Stimulated activated CD8-positive, alpha-beta memory T cell treated with anti-CD3 and anti-CD28 coated beads, Interleukin-2, amount 100 ng/mL, for 1 hour (primary cell): ENCODE measurements around the gene TLR1.

Source experiments
- DNase-seq, 2 donors: peaks; one replicate each; pipeline ENCODE4 v3.0.0-alpha.2; 2020; ENCODE audit warnings: low read depth in 2 of 2

Gene TLR1, protein sequence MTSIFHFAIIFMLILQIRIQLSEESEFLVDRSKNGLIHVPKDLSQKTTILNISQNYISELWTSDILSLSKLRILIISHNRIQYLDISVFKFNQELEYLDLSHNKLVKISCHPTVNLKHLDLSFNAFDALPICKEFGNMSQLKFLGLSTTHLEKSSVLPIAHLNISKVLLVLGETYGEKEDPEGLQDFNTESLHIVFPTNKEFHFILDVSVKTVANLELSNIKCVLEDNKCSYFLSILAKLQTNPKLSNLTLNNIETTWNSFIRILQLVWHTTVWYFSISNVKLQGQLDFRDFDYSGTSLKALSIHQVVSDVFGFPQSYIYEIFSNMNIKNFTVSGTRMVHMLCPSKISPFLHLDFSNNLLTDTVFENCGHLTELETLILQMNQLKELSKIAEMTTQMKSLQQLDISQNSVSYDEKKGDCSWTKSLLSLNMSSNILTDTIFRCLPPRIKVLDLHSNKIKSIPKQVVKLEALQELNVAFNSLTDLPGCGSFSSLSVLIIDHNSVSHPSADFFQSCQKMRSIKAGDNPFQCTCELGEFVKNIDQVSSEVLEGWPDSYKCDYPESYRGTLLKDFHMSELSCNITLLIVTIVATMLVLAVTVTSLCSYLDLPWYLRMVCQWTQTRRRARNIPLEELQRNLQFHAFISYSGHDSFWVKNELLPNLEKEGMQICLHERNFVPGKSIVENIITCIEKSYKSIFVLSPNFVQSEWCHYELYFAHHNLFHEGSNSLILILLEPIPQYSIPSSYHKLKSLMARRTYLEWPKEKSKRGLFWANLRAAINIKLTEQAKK

DNA sequence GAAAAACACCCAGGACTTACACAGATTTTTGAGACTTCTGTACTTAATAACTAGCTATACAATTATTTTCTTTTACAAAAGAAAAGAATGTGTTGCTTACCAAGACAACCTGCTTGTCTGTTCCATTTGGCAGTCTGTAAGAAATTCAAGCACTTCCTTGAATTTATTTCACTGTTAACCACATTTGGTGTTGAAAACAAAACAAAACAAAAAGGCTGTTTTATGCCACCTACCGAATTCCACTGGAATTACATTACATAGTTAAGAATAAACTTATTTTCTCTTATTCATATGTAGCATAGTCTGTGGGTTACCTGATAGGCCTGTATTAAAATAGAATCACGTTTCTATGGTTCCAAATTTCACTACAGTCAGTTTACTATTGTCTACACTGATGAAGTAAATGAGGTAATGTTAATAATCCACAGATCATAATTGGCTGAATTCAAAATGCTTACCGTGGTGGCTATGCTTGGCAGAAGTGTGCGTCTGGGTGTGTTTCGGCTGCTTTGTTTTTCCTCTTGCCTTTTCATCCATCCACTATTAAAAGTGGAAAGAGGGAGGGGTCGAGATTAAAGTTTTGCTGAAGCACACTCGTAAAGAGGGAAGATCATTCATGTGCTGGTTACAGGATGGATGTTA lies at the start of gene TLR1:
Gene TLR1 (minus strand): TSS at position 138 of the 642 bp plus-strand sequence. CDS start 5,960 bp downstream, outside the sequence.
- DNase-seq, result no peak

DNA sequence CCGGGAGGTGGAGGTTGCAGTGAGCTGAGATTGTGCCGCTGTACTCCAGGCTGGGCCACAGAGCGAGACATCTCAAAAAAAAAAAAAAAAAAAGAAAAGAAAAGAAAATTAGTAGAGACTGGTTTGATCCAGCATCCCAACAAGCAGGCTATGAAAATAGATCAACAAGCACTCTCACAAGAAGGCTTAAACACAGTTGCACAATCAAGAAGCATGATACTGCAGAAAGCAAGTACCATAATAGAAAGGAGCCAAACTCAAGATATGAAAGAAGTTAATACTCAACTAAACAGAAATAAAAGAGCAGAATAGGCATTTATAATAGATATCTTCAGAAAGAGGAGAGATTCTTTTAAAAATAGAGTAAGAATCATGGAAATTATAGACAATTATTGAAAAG lies 41.4 kb upstream of the TLR1 start:
- no peak for DNase-seq

DNA sequence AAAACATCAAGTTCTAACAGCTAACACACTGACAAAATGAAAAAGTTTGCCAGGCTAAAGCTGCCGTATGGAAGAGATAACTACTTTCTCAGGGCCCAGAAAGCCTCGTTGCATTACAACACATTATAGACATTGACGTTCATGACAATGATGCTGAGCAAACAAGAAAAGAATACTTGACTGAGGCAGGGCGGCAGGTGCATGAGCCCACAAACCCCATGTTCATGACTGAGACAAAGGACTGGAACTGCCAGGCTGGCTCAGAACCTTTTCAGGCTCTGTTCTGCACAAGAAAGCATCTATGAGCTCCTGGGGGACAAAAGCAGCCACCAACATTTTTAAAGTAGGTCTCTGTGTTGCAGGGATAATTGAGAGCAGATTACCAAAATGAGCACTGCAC lies 38.4 kb upstream of the TLR1 start:
- no peak for DNase-seq

DNA sequence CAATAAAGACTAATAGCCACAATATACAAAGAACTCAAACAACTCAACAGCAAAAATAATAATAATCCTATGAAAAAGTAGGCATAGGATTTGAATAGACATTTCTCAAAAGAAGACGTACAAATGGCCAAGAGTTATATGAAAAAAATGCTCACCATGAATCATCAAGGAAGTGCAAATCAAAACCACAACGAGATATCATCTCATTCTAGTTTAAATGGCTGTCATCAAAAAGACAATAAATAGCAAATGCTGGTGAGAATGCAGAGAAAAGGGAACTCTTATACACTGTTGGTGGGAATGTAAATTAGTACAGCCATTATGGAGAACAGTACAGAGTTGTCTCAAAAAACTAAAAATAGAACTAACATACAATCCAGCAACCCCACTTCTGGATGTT lies 33.3 kb upstream of the TLR1 start:
- DNase-seq, result no peak

DNA sequence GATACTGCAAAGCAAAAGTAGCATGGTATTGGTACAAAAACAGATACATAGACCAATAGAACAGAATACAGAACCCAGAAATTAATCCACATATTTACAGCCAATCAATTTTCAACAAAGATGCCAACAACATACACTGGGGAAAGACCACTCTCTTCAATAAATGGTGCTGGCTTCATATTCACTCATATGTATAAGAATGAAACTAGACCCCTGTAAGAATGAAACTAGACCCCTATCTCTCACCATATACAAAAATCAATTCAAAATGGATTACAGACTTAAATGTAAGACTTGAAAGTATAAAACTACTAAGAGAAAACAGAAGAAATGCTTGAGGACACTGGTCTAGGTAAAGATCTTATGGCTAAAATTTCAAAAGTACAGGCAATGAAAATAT lies 32.7 kb upstream of the TLR1 start:
- no peak for DNase-seq

DNA sequence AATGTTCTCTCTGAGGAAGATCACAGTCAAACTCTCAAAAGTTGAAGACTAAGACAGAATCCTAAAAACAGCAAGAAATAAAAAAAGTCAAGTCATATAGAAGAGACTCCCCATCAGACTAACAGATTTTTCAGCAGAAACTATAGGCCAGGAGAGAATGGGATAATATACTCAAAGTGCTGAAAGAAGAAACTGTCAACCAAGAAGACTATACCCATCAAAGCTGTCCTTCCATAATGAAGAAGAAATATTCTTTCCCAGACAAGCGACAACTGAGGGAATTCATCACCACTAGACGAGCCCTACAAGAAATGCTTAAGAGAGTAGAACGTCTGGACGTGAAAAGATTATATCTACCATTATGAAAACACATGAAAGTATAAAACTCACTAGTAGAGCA lies 30.0 kb upstream of the TLR1 start:
- DNase-seq, result no peak

DNA sequence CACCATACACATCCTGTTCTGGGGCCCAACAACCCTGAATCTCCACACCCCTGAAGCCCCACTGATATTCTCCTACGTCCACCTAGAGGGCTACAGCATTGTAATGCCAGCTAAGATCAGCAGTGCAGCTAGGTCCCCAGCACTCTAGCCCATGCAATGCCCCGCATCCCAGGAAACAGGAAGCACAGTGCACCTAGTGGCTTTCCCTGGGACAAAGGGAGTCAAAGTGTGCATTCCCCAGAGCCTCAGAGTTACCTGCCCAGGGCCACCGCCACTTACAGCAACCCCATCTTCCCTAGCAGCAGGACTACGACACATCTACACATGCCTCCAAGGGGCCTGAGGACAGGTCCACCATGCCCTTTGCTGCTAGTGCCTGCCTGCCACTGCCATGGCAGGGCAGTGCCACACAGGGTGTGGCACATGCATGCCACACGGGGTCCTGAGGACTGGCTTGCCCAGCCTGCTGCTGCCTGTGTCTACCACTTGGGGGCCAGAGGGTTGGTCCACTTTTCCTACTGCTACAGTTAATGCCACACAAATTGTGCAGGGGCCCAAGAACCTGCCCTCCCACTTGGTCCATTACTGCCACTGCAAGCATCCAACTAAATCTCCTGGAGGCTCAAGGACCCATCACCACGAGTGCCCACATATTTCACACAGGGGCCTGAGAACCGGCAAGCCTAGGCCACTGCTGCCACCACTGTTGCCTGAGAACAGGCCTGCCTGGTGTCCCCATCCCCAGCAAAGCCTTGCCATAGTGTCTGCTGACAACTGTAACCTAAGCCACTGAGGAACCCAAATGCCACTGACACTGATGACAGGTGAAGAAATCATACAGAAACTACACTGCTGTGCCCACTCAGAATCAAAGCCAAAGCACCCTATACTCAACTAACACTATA lies 28.3 kb upstream of the TLR1 start:
- no peak for DNase-seq

DNA sequence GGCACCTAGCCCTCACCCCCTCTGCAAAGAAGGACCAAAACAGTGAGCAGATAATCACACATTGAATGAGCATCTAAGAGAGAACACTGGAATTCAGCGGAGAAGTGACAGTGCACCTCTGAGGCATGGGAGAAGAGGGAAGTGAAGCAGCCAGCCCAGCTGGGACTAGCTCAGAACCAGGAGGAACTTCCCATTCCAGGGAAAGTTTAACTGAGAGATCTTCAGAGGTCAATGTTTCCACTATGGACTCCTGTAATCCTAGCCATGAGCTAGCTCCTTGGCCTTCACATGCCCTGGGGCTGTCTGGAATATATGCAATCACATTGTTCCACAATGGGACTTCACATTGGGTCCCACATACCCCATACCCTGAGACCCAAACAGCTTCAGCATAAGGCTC lies 27.6 kb upstream of the TLR1 start:
- DNase-seq, result no peak

DNA sequence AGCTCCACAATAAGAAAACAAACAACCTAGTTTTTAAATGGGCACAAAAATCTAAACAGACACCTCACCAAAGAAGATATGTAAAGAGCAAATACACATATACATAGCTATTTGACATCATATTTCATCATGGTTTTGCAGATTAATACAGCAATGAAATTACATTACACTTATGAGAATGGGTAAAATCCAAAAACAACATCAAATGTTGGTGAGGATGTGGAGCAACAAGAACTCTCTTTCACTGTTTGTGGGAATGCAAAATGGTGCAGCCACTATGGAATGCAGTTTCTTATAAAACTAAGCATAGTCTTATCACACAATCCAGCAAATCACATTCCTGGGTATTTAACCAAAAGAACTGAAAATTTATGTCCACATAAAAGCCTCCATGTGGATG lies 27.1 kb upstream of the TLR1 start:
- no peak for DNase-seq

DNA sequence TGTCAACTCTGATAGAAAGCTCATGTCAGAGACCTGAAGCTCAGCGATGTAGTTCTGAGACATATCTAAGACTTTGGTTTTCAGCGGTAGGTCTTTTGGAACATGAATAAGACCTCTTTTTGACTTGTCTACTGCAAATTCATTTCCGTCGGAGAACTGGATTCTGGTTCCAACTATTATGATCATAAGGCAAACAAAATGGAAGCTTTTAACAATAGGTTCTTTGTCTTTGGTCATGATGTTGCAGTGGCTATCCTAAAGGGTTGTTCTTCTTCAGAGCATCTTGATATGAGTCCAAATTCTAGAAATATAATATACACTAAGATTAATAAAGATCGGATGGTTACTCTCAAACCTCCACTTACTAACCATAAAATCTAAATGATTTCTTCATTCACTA lies 24.6 kb upstream of the TLR1 start:
- no peak for DNase-seq

DNA sequence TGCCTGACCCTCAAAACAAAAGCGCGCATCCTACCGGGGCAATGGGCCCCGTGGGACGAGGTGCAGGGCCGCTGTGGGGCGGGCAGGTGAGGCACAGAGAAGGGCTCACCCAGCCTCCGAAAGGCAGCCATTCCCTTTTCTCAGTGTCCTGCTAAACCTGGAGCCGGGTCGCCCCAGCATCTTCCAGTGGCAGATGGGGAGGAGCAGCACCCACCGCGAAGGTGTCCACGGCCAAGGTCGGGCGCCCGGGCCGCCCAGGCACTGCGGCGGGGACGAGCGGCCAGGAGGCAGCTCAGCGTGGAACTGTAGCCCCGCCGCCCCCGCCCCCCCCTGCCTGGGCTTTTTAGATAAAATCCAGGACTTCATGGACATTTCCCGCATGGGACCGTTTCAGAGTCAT lies 19.2 kb upstream of the TLR1 start:
- DNase-seq, result no peak

DNA sequence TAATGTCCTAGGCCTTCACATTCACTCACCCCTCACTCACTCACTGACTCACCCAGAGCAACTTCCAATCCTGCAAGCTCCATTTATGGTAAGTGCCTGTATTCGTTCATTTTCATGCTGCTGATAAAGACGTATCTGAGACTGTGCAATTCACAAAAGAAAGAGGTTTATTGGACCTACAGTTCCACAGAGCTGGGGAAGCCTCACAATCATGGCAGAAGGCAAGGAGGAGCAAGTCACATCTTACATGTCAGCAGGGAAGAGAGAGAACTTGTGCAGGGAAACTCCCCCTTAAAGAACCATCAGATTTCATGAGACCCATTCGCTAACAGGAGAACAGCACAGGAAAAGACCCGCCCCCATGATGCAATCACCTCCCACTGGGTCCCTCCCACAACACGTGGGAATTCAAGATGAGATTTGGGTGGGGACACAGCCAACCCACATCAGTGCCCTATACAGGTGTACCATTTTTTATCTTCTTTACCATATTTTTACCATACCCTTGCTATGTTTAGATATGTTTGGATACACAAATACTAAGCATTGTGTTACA lies 18.2 kb upstream of the TLR1 start:
- no peak for DNase-seq

DNA sequence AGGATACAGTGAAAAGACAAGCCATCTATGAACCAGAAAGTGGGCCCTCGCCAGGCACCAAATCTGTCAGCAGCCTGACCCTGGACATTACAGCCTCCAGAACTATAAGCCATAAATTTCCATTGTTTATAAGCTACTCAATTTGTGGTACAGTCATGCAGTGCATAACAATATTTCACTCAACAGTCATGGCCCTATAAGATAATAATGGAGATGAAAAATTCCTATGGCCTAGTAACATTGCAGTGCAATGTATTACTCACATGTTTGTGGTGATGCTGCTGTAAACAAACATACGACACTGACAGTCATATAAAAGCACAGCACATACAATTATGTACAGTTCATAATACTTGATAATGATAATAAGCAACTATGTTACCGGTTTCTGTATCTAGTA lies 17.1 kb upstream of the TLR1 start:
- DNase-seq, result no peak

DNA sequence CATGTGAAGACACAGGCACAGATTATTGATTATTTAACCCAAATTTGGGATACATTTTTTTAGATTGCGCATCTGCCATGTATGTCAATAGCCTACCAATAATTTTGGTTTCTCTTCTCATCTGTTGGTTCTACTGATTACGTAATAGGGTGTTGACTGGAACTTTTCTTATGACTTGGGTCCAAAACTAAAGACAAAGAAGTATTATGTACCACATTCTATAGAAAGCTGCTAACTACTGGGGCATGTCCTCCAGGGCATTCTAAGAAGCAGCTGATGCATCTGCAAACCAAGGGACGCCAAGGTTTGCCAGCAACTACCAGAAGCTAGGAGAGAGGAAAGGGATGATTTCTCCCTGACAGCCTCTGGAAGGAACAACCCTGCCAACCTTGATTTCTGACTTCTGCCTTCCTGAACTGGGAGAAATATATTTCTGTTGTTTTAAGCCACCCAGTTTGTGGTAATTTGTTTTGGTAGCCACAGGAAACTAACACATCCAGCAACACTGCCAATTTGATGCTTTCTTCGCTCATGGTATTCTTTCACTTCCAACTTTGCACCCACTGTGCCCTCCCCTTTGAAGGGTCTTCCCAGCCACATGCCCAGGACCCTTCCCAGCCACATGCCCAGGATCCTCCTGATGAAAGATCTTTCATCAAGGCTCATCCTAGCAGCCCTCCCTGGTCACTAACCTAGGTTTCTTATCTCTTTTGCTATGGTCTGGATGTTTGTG lies 15.9 kb upstream of the TLR1 start:
- DNase-seq, result no peak

DNA sequence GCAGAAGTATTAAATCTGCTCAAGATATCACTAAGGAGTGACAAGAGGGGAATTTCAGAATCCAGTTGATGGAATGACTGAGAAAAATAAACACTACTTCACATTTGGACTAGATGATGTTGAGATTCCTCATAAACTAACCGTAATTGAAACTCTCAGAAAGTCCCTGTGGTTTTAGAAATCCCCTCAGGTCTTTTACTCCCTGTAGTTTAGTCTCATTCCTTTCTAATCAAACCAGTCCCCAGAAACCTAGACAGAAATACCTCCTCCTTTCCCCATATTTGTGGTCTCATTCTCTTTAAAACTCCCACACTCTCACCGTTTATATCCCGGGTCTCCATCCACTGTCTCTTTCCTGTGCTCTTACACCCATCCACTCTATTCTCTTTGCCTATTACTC lies 15.0 kb upstream of the TLR1 start:
- no peak for DNase-seq

DNA sequence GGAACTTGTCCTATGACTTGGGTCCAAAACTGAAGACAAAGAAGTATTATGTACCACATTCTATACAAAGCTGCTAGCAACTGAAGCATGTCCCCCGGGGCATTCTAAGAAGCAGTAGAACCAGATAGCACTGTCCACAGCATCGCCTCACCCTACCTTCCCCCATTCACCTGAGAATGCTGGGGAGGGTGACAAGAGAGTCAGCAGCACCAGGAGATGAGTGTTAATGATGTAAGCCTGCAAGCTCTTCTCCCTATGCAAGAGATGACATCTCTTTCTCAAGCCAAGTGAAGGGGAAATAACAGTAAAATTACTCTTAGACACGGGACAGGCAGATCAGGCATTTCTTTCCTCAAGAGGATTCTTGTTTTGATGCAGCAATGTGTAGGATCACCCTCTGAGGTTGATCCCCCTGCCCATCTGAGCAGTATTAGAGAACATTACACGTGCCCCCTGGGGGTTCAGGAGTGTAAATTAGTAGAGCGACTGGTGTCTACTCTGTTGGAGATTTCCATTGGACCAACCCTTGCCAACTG lies 13.9 kb upstream of the TLR1 start:
- no peak for DNase-seq

DNA sequence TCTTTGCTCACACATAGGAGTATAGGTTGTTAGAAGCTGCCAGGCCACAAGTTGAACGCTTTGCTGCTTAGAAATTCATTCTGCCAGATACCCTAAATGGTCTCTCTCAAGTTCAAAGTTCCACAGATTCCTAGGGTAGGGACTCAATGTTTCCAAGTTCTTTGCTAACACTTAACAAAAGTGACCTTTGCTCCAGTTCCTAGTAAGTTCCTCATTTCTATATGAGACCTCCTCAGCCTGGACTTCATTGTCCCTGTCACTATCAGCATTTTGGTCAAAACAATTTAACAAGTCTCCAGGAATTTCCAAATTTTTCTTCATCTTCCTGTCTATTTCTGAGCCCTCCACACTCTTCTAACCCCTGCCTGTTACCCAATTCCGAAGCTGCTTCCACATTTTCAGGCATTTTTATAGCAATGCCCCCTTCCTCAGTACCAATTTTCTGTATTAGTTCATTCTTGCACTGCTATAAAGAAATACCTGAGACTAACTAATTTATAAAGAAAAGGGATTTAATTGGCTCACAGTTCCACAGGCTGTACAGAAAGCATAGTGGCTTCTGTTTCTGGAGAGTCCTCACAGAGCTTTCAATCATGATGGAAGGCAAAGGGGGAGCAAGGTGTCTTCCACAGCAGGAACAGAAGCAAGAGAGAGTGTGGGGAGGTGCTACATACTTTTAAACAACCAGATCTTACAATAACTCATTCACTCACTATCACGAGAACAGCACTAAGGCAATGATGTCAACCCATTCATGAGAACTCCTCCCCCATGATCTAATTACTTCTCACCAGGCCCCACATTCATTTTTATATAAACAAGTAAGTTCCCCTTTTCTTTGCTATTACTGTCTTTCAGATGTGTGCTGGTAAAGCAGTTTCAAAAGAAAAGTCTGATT lies 11.5 kb upstream of the TLR1 start:
- DNase-seq, result no peak

DNA sequence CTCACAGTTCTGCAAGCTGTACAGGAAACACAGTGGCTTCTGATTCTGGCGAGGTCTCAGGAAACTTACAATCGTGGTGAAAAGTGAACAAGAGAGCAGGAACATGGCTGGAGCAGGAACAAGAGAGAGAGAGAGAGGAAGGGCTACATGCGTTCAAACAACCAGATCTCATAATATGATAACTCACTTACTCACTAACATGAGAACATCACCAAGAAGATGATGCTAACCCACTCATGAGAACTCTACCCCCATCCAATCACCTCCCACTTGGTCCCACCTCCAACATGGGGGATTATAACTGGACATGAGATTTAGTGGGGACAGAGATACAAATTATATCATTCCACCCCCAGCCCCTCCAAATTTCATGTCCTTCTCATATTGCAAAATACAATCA lies 9.8 kb upstream of the TLR1 start:
- no peak for DNase-seq

DNA sequence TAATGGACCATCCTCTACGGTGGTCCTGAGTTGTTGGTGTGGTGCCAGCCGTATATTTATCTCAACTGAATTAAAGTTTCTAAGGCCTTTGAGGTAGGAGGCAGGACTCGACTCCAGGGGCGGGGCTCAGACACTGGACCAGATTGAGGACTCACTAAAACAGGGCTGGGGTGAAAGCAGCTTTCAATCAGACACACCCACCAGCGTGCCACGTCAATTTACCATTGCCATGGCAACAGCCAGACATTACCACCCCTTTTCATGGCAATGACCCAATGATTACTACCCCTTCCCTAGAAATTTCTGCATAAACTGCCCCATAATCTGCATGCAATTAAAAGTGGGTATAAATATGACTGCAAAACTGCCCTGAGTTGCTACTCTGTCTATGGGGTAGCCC lies 6.7 kb upstream of the TLR1 start:
- no peak for DNase-seq
